HG03354 (cell line): ENCODE measurements around the gene DLG5.

ENCODE experiments used
- ATAC-seq: cut with Tn5 transposase; IDR thresholded peaks from one replicate; pipeline ENCODE4 v1.9.1; 2021; ENCODE audit warnings: mild to moderate bottlenecking; ENCODE audit not compliant: unreplicated experiment, poor library complexity, severe bottlenecking

The DLG5 gene

DNA sequence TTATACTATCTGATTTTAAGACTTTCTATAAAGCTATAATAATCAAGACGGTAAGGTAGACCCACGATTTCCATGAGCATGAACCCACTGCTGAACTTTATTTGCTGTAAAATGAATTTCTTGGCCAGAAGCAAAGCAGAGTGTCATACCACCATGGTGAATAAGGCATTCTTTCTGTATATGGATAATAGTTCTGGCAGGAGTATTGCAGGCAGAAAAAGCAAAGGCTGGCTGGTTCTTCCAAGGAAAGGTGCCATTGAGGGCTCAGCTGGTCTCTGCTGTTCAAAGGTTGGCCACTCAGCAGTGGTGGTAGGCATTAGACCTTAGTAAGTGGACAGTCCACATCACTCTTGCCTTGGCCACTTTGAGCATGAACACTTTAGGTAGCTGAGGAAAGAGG lies 184.8 kb downstream of the DLG5 start:
- no peak for ATAC-seq
